ENCODE data around the gene TPPP3. TPM values are rescaled to one million over a fixed set of nuclear protein-coding genes. Genes with fewer than 3 reads are reported as not detected.

Gene TPPP3
- total and polyA plus RNA-seq, 3 donors from 2014 or later = 9.5 to 67.6 (median 17.5) TPM

- Histone ChIP-seq H3K9me3 (no peaks in the 10 kb centered on the region), H3K27ac (no peak overlapping the region)
- WGBS, 2 donors = 100% methylated on average over 1 to 2 of the region's 2 CpGs
These were observed 4.7 kb downstream of the TPPP3 start for GRCh38 chr16:67388591-67388990.

GRCh38 chr16:67388191-67388590 lies 5.1 kb downstream of the TPPP3 start:
- Histone ChIP-seq H3K4me1 (peaks cover 6% of the 10 kb centered on the region), H3K36me3 (ENCODE audit: low read depth, missing control alignments) (no peaks in the 10 kb centered on the region), H3K4me3 (no peak overlapping the region), H3K27ac (no peak overlapping the region), H3K9me3 (no peaks in the 10 kb centered on the region), H3K27me3 (no peaks in the 10 kb centered on the region)
- WGBS, 2 donors = 86 to 89% methylated on average over 3 to 8 of the region's 8 CpGs
- intact Hi-C loops (cut with DNase I; ENCODE audit: low total_unique reads) = no loop called here
- DNase-seq = no peak
- TF ChIP-seq POLR2A (IDR thresholded peaks at IDR 0.05) (no peak), CTCF (IDR thresholded peaks at IDR 0.05) (no peak)

More at GRCh38 chr16:67388591-67388990, 4.7 kb downstream of the TPPP3 start:
- DNase-seq = no peak
- intact Hi-C loops (cut with DNase I; ENCODE audit: low total_unique reads) = no loop called here
- Histone ChIP-seq H3K36me3 (ENCODE audit: low read depth, missing control alignments) (no peaks in the 10 kb centered on the region), H3K4me1 (peaks cover 7% of the 10 kb centered on the region), H3K4me3 (no peak overlapping the region), H3K27me3 (no peaks in the 10 kb centered on the region)
- TF ChIP-seq POLR2A (IDR thresholded peaks at IDR 0.05) = no peak
- TF ChIP-seq CTCF (IDR thresholded peaks at IDR 0.05) = no peak

DNA sequence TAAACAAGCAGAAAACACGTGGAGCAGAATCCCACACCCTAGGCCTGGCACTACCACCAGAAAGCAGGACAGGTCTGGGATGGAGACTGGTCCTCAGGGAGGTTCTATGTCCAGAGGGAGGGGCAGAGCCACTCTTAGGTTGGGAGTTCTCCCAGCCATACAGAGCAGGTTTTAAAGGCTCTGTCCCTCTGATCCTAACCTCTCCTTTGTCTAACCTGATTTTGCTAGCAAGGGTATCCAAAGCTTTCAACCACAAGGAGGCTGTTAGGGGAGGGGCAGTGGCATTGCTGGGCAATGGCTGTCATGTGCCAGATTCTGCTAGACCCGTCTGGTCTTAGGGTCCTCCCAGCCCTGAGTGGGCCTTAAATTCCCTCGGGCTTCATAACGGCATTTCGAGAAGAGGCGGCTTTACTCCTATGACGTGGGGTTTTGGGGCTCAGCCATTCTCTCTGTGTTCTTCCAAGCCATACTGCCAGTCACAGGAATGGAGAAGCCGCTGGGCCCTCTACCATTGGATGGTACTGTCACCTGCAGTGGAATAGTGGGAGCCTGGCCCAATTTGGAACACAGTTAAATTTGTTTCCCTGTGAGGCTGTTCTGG lies 5.7 kb downstream of the TPPP3 start:
- H3K4me3 ChIP-seq = no peak overlapping the region
- no peaks in the 10 kb centered on the region for H3K27me3 ChIP-seq
- H3K36me3 ChIP-seq (ENCODE audit: low read depth, missing control alignments) = no peaks in the 10 kb centered on the region
- no peak for DNase-seq
- no peak overlapping the region for H3K27ac ChIP-seq
- intact Hi-C loops (cut with DNase I; ENCODE audit: low total_unique reads) = no loop called here
- no peaks in the 10 kb centered on the region for H3K9me3 ChIP-seq
- WGBS, 2 donors = 90 to 95% methylated on average over 8 of the region's 8 CpGs
- peaks cover under 1% of the 10 kb centered on the region for H3K4me1 ChIP-seq
- TF ChIP-seq POLR2A (IDR thresholded peaks at IDR 0.05) (no peak), CTCF (IDR thresholded peaks at IDR 0.05) (no peak)

DNA sequence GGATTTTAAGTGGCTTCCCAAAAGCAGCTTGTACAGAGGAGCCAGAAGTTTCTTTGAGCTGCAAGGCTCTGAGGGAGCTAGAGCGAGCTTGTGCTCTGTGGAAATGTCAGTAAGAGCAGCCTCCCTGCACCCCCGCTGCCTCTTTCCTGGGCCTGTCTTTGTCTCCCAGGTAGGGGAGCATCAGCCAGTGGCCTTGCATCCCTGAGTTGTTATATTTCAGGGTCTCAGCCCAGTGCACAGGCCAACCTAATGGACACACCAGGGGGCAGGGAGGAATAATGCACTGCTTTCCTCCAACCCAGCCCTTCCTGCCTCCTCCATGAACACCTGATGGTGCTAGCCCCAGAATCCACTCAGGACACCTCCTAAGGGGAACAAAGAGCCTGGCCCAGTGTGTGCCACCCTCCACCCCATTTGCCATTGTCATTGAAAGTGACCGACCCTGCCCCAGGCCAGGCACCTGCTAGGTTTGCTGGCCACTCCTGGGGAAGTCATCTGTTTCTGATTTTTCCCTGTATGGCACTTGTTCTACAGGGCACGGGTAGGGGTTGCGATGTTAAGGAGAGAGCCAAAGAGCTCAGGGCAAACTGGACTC lies 6.3 kb downstream of the TPPP3 start:
- no peak for DNase-seq
- WGBS, 2 donors = 92 to 96% methylated on average over 5 of the region's 5 CpGs
- Histone ChIP-seq H3K36me3 (ENCODE audit: low read depth, missing control alignments) (no peaks in the 10 kb centered on the region), H3K9me3 (no peaks in the 10 kb centered on the region), H3K27me3 (no peaks in the 10 kb centered on the region), H3K4me3 (no peak overlapping the region), H3K4me1 (no peaks in the 10 kb centered on the region), H3K27ac (no peak overlapping the region)
- intact Hi-C loops (cut with DNase I; ENCODE audit: low total_unique reads) = no loop called here
- TF ChIP-seq CTCF (IDR thresholded peaks at IDR 0.05) (no peak), POLR2A (IDR thresholded peaks at IDR 0.05) (no peak)
